ENCODE data around the gene BRICD5. TPM values are rescaled to one million over a fixed set of nuclear protein-coding genes. Genes with fewer than 3 reads are reported as not detected.
A peak's percentile ranks its signal among the peaks of the same experiment; 100 is the strongest.
"Not testable (repeated sequence)": the region's sequence is repeated elsewhere in the genome, so short reads cannot be mapped to it uniquely, and the experiment has no call there.

BRICD5 gene
- 31.2 and 32.0 TPM in 2 replicates for total RNA-seq
- long read RNA-seq = 0 reads

- DNase-seq (ENCODE audit: low read depth, low spot score) = no peak
- TF ChIP-seq, protein P1, sequence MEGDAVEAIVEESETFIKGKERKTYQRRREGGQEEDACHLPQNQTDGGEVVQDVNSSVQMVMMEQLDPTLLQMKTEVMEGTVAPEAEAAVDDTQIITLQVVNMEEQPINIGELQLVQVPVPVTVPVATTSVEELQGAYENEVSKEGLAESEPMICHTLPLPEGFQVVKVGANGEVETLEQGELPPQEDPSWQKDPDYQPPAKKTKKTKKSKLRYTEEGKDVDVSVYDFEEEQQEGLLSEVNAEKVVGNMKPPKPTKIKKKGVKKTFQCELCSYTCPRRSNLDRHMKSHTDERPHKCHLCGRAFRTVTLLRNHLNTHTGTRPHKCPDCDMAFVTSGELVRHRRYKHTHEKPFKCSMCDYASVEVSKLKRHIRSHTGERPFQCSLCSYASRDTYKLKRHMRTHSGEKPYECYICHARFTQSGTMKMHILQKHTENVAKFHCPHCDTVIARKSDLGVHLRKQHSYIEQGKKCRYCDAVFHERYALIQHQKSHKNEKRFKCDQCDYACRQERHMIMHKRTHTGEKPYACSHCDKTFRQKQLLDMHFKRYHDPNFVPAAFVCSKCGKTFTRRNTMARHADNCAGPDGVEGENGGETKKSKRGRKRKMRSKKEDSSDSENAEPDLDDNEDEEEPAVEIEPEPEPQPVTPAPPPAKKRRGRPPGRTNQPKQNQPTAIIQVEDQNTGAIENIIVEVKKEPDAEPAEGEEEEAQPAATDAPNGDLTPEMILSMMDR (conservative IDR thresholded peaks at IDR 0.05) = no peak
- Mint-ChIP-seq H3K9me3 (no peaks in the 10 kb centered on the region), H3K27me3 (ENCODE audit: low read depth) (peaks cover 8% of the 10 kb centered on the region), H3K4me1 (peaks cover 40% of the 10 kb centered on the region), H3K36me3 (ENCODE audit: low read depth) (peaks cover 9% of the 10 kb centered on the region), H3K27ac (ENCODE audit: unreplicated experiment) (peak within 1 kb of the TSS; percentile 89), H3K4me3 (peak within 1 kb of the TSS; percentile 94)
These were observed at the start of gene BRICD5 for GRCh38 chr16:2210386-2211365. Gene BRICD5 (minus strand): TSS chr16:2210863. CDS start chr16:2210833, 30 bp downstream.

DNA sequence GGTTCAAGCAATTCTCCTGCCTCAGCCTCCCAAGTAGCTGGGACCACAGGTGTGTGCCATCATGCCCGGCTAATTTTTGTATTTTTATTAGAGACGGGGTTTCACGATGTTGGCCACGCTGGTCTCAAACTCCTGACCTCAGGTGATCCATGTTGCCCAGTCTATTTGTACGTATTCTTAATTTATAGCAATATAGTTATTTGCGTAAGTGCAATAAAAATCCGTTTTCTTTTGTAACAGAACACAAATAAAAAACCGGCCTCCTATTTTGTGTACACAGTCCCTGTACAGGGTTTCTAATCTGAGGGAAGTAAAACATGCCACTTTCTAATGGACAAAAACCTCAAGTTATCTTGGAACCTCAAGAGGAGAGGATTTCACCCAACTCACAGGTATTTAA is 49.6 kb upstream of the BRICD5 start:
- H3K36me3 Mint-ChIP-seq (ENCODE audit: low read depth) = peaks cover 32% of the 10 kb centered on the region

GRCh38 chr16:2258530-2258929 is 47.9 kb upstream of the BRICD5 start:
- DNase-seq (ENCODE audit: low read depth, low spot score); H3K27me3 Mint-ChIP-seq (ENCODE audit: low read depth); H3K9me3 Mint-ChIP-seq; H3K27ac Mint-ChIP-seq (ENCODE audit: unreplicated experiment); H3K4me1 Mint-ChIP-seq: not testable (repeated sequence)
- Mint-ChIP-seq H3K36me3 (ENCODE audit: low read depth) (peaks cover 27% of the 10 kb centered on the region), H3K4me3 (peak overlapping the region; percentile 23)

More for the DNA sequence above, 49.6 kb upstream of the BRICD5 start:
- Mint-ChIP-seq H3K4me3 (no peak overlapping the region), H3K4me1 (peaks cover 9% of the 10 kb centered on the region), H3K27me3 (ENCODE audit: low read depth) (no peaks in the 10 kb centered on the region), H3K27ac (ENCODE audit: unreplicated experiment) (no peak overlapping the region), H3K9me3 (no peaks in the 10 kb centered on the region)
- DNase-seq (ENCODE audit: low read depth, low spot score) = no peak
- TF ChIP-seq, protein P1 (conservative IDR thresholded peaks at IDR 0.05) = no peak

- H3K36me3 Mint-ChIP-seq (ENCODE audit: low read depth) = peaks cover 33% of the 10 kb centered on the region
These were observed 47.1 kb upstream of the BRICD5 start for GRCh38 chr16:2257726-2258125.

DNA sequence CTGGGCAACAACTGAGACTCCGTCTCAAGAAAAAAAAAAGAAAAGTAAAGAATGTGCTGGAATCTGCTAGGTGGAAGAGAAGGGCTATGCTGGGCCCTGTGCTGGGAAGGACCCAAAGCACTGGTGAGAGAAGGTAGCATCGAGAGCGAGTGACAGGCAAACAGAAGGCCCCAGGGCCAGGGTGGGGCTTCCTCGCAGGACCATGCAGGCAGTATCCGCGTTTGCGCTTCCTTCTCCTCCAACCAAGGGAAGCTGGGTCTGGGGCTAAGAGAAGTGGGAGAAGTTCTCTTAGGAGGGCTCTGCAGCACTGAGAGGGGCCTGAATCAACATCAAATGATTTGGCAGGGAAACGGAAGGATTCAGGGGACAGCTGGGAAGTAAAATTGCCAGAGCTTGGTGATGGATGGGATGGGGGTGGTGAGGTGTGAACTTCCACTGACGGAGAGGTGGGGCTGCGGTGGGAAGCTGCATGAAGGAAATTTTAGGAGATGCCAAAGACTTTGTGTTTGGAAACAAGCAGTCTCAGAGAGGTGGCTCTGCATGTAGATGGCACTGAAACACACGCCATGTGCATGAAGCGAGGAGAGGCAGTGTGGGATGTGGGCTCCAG is 46.0 kb upstream of the BRICD5 start:
- H3K27me3 Mint-ChIP-seq (ENCODE audit: low read depth) = no peaks in the 10 kb centered on the region
- H3K4me1 Mint-ChIP-seq = peaks cover 4% of the 10 kb centered on the region
- H3K4me3 Mint-ChIP-seq = peak overlapping the region; percentile 51
- no peak overlapping the region for H3K27ac Mint-ChIP-seq (ENCODE audit: unreplicated experiment)
- no peak for DNase-seq (ENCODE audit: low read depth, low spot score)
- TF ChIP-seq, protein P1 (conservative IDR thresholded peaks at IDR 0.05) = no peak
- H3K9me3 Mint-ChIP-seq = no peaks in the 10 kb centered on the region
- H3K36me3 Mint-ChIP-seq (ENCODE audit: low read depth) = peaks cover 24% of the 10 kb centered on the region

More at GRCh38 chr16:2257726-2258125, 47.1 kb upstream of the BRICD5 start:
- no peak for DNase-seq (ENCODE audit: low read depth, low spot score)
- no peaks in the 10 kb centered on the region for H3K27me3 Mint-ChIP-seq (ENCODE audit: low read depth)
- peak overlapping the region; percentile 18 for H3K4me3 Mint-ChIP-seq
- peak overlapping the region; percentile 12 for H3K27ac Mint-ChIP-seq (ENCODE audit: unreplicated experiment)
- H3K9me3 Mint-ChIP-seq = no peaks in the 10 kb centered on the region
- TF ChIP-seq, protein P1 (conservative IDR thresholded peaks at IDR 0.05) = no peak
- no peaks in the 10 kb centered on the region for H3K4me1 Mint-ChIP-seq

Measured in neural crest cell (in vitro differentiated cells).